SH-SY5Y (cell line): ENCODE measurements around the gene OPCML.

Experiments
- GATA2 ChIP-seq: IDR thresholded peaks from 2 replicates; pipeline ENCODE4 v1.6.1; 2011; ENCODE audit warnings: mild to moderate bottlenecking, low read depth, low read length
- GATA3 ChIP-seq: IDR thresholded peaks from 2 replicates; pipeline ENCODE4 v1.6.1; 2011; ENCODE audit warnings: low read depth, mild to moderate bottlenecking, low read length, moderate library complexity

DNA sequence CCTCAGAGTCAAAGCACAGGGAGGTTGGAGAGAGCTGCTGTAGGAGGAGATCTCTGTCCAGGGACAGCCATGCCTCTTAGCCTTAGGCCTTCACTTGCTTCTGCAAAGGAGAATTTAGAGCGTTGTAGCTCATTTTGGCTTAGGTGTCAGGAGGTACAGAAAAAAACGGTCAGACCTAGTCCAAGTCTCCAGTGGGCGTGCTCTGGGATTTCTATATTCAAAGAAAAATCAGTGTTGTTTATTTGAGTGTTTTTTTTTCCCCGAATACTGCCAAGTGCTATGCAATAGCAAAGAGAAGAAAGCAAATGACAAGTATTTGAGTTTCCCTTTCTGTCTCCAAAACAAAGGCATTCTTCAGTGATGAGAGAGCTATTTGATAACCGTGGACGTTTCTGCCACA, 22.7 kb upstream of the OPCML start:
- no peak for TF ChIP-seq GATA2
- no peak for TF ChIP-seq GATA3
